SK-N-SH treated with all-trans-retinoic acid at 6 μM for 48 hours (cell line): ENCODE results near the gene SPEM1.

Experiments used
- ATAC-seq: fragments of 200-7000 bp; cut with Tn5 transposase; 3 replicates; pipeline ENCODE4 v1.9.1; 2020; ENCODE audit warnings: mild to moderate bottlenecking, moderate library complexity
- ARNTL ChIP-seq: fragments of 450-650 bp; formaldehyde crosslinking; IDR thresholded peaks from 2 replicates; pipeline ENCODE4 v1.5.0; 2020; ENCODE audit warnings: low read depth, mild to moderate bottlenecking, moderate library complexity, borderline replicate concordance
- BACH2 ChIP-seq: fragments of 250-450 bp; sonication (Bioruptor Pico); IDR thresholded peaks from 2 replicates; pipeline ENCODE4 v1.9.0; 2021; ENCODE audit warnings: mild to moderate bottlenecking, borderline replicate concordance
- CREB5 ChIP-seq: fragments of 250-450 bp; sonication (Bioruptor Pico); IDR thresholded peaks from 2 replicates; pipeline ENCODE4 v1.5.1; 2020; ENCODE audit warnings: low read depth, mild to moderate bottlenecking, moderate library complexity
- CSDC2 ChIP-seq: fragments of 250-450 bp; sonication (Bioruptor Pico); IDR thresholded peaks from 2 replicates; pipeline ENCODE4 v1.5.0; 2020; ENCODE audit warnings: mild to moderate bottlenecking, moderate library complexity
- CSRNP3 ChIP-seq: fragments of 250-450 bp; sonication (Bioruptor Pico); IDR thresholded peaks from 2 replicates; pipeline ENCODE4 v1.5.1; 2021; ENCODE audit warnings: mild to moderate bottlenecking, moderate library complexity
- ESRRG ChIP-seq: fragments of 250-450 bp; sonication (Bioruptor Pico); IDR thresholded peaks from 2 replicates; pipeline ENCODE4 v1.6.1; 2021; ENCODE audit warnings: mild to moderate bottlenecking
- GLIS3 ChIP-seq: fragments of 250-450 bp; sonication (Bioruptor Pico); IDR thresholded peaks from 2 replicates; pipeline ENCODE4 v1.5.0; 2020; ENCODE audit warnings: mild to moderate bottlenecking, moderate library complexity
- ISL1 ChIP-seq: fragments of 250-450 bp; sonication (Bioruptor Pico); IDR thresholded peaks from 2 replicates; pipeline ENCODE4 v2.1.2; 2022; ENCODE audit warnings: mild to moderate bottlenecking, moderate library complexity
- PATZ1 ChIP-seq: fragments of 250-450 bp; sonication (Bioruptor Pico); IDR thresholded peaks from 2 replicates; pipeline ENCODE4 v1.8.0; 2020; ENCODE audit warnings: mild to moderate bottlenecking, moderate library complexity, borderline replicate concordance
- POU6F1 ChIP-seq: fragments of 250-450 bp; sonication (Bioruptor Pico); IDR thresholded peaks from 2 replicates; pipeline ENCODE4 v1.8.0; 2021; ENCODE audit warnings: low read depth, mild to moderate bottlenecking, moderate library complexity, borderline replicate concordance
- PPARA ChIP-seq: fragments of 250-450 bp; sonication (Bioruptor Pico); IDR thresholded peaks from 2 replicates; pipeline ENCODE4 v1.5.0; 2020; ENCODE audit warnings: mild to moderate bottlenecking, borderline replicate concordance
- RARB ChIP-seq: fragments of 250-450 bp; sonication (Bioruptor Pico); IDR thresholded peaks from 2 replicates; pipeline ENCODE4 v1.8.0; 2021; ENCODE audit warnings: mild to moderate bottlenecking, moderate library complexity
- TCF4 ChIP-seq: fragments of 250-450 bp; sonication (Bioruptor Pico); IDR thresholded peaks from 2 replicates; pipeline ENCODE4 v1.8.0; 2021; ENCODE audit warnings: mild to moderate bottlenecking, moderate library complexity, borderline replicate concordance
- TOX ChIP-seq: fragments of 250-450 bp; sonication (Bioruptor Pico); IDR thresholded peaks from 2 replicates; pipeline ENCODE4 v1.8.0; 2021; ENCODE audit warnings: mild to moderate bottlenecking, moderate library complexity, borderline replicate concordance
- TSHZ2 ChIP-seq: fragments of 250-450 bp; sonication (Bioruptor Pico); IDR thresholded peaks from 2 replicates; pipeline ENCODE4 v1.5.0; 2020; ENCODE audit warnings: mild to moderate bottlenecking, moderate library complexity
- ZC3H10 ChIP-seq: fragments of 250-450 bp; sonication (Bioruptor Pico); IDR thresholded peaks from 2 replicates; pipeline ENCODE4 v1.5.1; 2021; ENCODE audit warnings: mild to moderate bottlenecking, moderate library complexity
- ZFP3 ChIP-seq: fragments of 250-450 bp; sonication (Bioruptor Pico); IDR thresholded peaks from 2 replicates; pipeline ENCODE4 v1.5.0; 2020; ENCODE audit warnings: mild to moderate bottlenecking, moderate library complexity
- ZFP30 ChIP-seq: fragments of 450-650 bp; formaldehyde crosslinking; IDR thresholded peaks from 2 replicates; pipeline ENCODE4 v1.5.0; 2022; ENCODE audit warnings: mild to moderate bottlenecking, moderate library complexity
- ZNF565 ChIP-seq: fragments of 450-650 bp; formaldehyde crosslinking; conservative IDR thresholded peaks from 2 replicates; pipeline ENCODE4 v1.5.0; 2020; ENCODE audit warnings: low read depth, mild to moderate bottlenecking, moderate library complexity
- ZNF70 ChIP-seq: fragments of 450-650 bp; formaldehyde crosslinking; IDR thresholded peaks from 2 replicates; pipeline ENCODE4 v1.5.0; 2020; ENCODE audit warnings: mild to moderate bottlenecking, moderate library complexity
- ZNF8 ChIP-seq: fragments of 450-650 bp; formaldehyde crosslinking; IDR thresholded peaks from 2 replicates; pipeline ENCODE4 v1.5.0; 2020; ENCODE audit warnings: mild to moderate bottlenecking, moderate library complexity

The SPEM1 gene

GRCh38 chr17:7403727-7403976, 16.5 kb upstream of the SPEM1 start:
- TF ChIP-seq BACH2 (CRISPR knock-in tag) (no peak), POU6F1 (CRISPR knock-in tag) (no peak), ISL1 (CRISPR knock-in tag) (no peak), GLIS3 (CRISPR knock-in tag) (no peak), PATZ1 (CRISPR knock-in tag) (no peak), TOX (CRISPR knock-in tag) (no peak), ESRRG (CRISPR knock-in tag) (no peak), RARB (CRISPR knock-in tag) (no peak), CREB5 (CRISPR knock-in tag) (no peak), ZNF8 (CRISPR knock-in tag) (no peak), ZFP3 (CRISPR knock-in tag) (no peak), ZC3H10 (CRISPR knock-in tag) (no peak), TCF4 (no peak), TSHZ2 (CRISPR knock-in tag) (no peak), CSRNP3 (CRISPR knock-in tag) (no peak), ZNF70 (CRISPR knock-in tag) (no peak), ZFP30 (no peak)
- peak; percentile 67 for ATAC-seq

- peak; percentile 96 for ATAC-seq
- TF ChIP-seq ZNF8 (CRISPR knock-in tag) (no peak), PATZ1 (CRISPR knock-in tag) (no peak), BACH2 (CRISPR knock-in tag) (no peak), POU6F1 (CRISPR knock-in tag) (no peak), PPARA (CRISPR knock-in tag) (no peak), CSRNP3 (CRISPR knock-in tag) (no peak), ZNF70 (CRISPR knock-in tag) (no peak), CSDC2 (CRISPR knock-in tag) (no peak), CREB5 (CRISPR knock-in tag) (no peak), ARNTL (CRISPR knock-in tag) (no peak), ZNF565 (no peak), TCF4 (no peak)
Observed at GRCh38 chr17:7403977-7404736, 16.0 kb upstream of the SPEM1 start, which contains the start of gene TMEM256. Gene TMEM256 (minus strand): TSS chr17:7404097. CDS start chr17:7404084, 13 bp downstream.
